SK-N-SH treated with all-trans-retinoic acid at 6 μM for 48 hours (cell line): Measurements from ENCODE around the gene SSC4D.
"Not testable (repeated sequence)": the region's sequence is repeated elsewhere in the genome, so short reads cannot be mapped to it uniquely, and the experiment has no call there.

Source experiments
- BACH2 ChIP-seq: fragments of 250-450 bp; sonication (Bioruptor Pico); IDR thresholded peaks from 2 replicates; pipeline ENCODE4 v1.9.0; 2021; ENCODE audit warnings: mild to moderate bottlenecking, borderline replicate concordance
- CREB5 ChIP-seq: fragments of 250-450 bp; sonication (Bioruptor Pico); IDR thresholded peaks from 2 replicates; pipeline ENCODE4 v1.5.1; 2020; ENCODE audit warnings: low read depth, mild to moderate bottlenecking, moderate library complexity
- CSDC2 ChIP-seq: fragments of 250-450 bp; sonication (Bioruptor Pico); IDR thresholded peaks from 2 replicates; pipeline ENCODE4 v1.5.0; 2020; ENCODE audit warnings: mild to moderate bottlenecking, moderate library complexity
- CSRNP3 ChIP-seq: fragments of 250-450 bp; sonication (Bioruptor Pico); IDR thresholded peaks from 2 replicates; pipeline ENCODE4 v1.5.1; 2021; ENCODE audit warnings: mild to moderate bottlenecking, moderate library complexity
- GLIS3 ChIP-seq: fragments of 250-450 bp; sonication (Bioruptor Pico); IDR thresholded peaks from 2 replicates; pipeline ENCODE4 v1.5.0; 2020; ENCODE audit warnings: mild to moderate bottlenecking, moderate library complexity
- PATZ1 ChIP-seq: fragments of 250-450 bp; sonication (Bioruptor Pico); IDR thresholded peaks from 2 replicates; pipeline ENCODE4 v1.8.0; 2020; ENCODE audit warnings: mild to moderate bottlenecking, moderate library complexity, borderline replicate concordance
- POU6F1 ChIP-seq: fragments of 250-450 bp; sonication (Bioruptor Pico); IDR thresholded peaks from 2 replicates; pipeline ENCODE4 v1.8.0; 2021; ENCODE audit warnings: low read depth, mild to moderate bottlenecking, moderate library complexity, borderline replicate concordance
- RARB ChIP-seq: fragments of 250-450 bp; sonication (Bioruptor Pico); IDR thresholded peaks from 2 replicates; pipeline ENCODE4 v1.8.0; 2021; ENCODE audit warnings: mild to moderate bottlenecking, moderate library complexity
- SNAI2 ChIP-seq: fragments of 250-450 bp; sonication (Bioruptor Pico); IDR thresholded peaks from 2 replicates; pipeline ENCODE4 v1.5.0; 2020; ENCODE audit warnings: mild to moderate bottlenecking, moderate library complexity
- TCF4 ChIP-seq: fragments of 250-450 bp; sonication (Bioruptor Pico); IDR thresholded peaks from 2 replicates; pipeline ENCODE4 v1.8.0; 2021; ENCODE audit warnings: mild to moderate bottlenecking, moderate library complexity, borderline replicate concordance
- ZFP30 ChIP-seq: fragments of 450-650 bp; formaldehyde crosslinking; IDR thresholded peaks from 2 replicates; pipeline ENCODE4 v1.5.0; 2022; ENCODE audit warnings: mild to moderate bottlenecking, moderate library complexity
- ZNF70 ChIP-seq: fragments of 450-650 bp; formaldehyde crosslinking; IDR thresholded peaks from 2 replicates; pipeline ENCODE4 v1.5.0; 2020; ENCODE audit warnings: mild to moderate bottlenecking, moderate library complexity
- ZNF8 ChIP-seq: fragments of 450-650 bp; formaldehyde crosslinking; IDR thresholded peaks from 2 replicates; pipeline ENCODE4 v1.5.0; 2020; ENCODE audit warnings: mild to moderate bottlenecking, moderate library complexity

- TF ChIP-seq PATZ1 (CRISPR knock-in tag); CSDC2 (CRISPR knock-in tag); CREB5 (CRISPR knock-in tag); POU6F1 (CRISPR knock-in tag); BACH2 (CRISPR knock-in tag); ZNF70 (CRISPR knock-in tag); SNAI2 (CRISPR knock-in tag); ZNF8 (CRISPR knock-in tag); ZFP30 (CRISPR knock-in tag); RARB (CRISPR knock-in tag); GLIS3 (CRISPR knock-in tag); TCF4; CSRNP3: not testable (repeated sequence)
Observed at GRCh38 chr7:76387789-76388188, 21.7 kb downstream of the SSC4D start.
